ENCODE results near the gene CSNK1E. TPM values are rescaled to one million over a fixed set of nuclear protein-coding genes. Genes with fewer than 3 reads are reported as not detected.

The CSNK1E gene
- total and polyA plus RNA-seq, 2 donors, result 33.9 to 81.3 TPM

DNA sequence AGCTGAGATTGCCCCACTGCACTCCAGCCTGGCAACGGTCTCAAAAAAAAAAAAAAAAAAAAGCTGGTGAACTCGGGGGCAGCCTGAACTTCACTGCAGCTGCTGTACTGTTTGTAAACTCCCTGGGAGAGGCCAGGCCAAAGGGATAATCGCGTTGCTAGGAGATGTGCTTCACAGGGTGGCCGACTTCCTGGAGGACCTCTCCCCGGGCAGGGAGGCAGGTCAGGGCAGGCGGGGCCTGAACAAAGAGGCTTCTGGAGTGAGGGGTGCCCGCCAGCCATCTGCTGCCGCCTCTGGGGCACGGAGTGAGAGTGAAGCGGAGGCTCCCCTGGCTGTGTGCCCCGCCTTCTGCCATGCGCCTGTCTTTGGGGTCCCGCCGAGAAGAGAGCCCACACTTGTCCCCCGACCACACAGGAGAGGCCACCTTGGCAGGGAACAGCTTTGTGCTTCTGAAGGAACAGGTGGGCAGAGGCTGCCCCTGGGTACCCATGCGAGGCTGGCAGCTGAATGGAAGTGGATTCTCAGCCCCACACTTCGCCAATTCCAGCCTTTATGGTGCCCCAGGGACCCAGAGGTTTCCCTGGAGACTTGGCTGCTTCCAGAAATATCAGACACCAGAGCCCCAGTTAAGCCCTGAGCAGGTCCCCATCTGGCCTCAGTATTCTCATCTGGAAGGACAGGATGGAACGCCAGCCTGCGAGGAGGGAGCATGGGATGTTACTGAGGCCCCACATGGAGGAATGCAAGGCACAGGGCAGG is 74.0 kb downstream of the CSNK1E start:
- Histone ChIP-seq H3K27ac (ENCODE audit: low read depth in 1 of 2, low read length in 1 of 2) (no peak overlapping the region), H3K36me3 (ENCODE audit: control insufficient read depth in 2 of 2, insufficient read depth in 2 of 2, low read length in 1 of 2) (peaks cover 12 to 13% of the 10 kb centered on the region in 2 donors), H3K4me1 (ENCODE audit: control insufficient read depth in 2 of 2, insufficient read depth in 2 of 2, low read length in 2 of 2) (peaks cover 0 to 2% of the 10 kb centered on the region in 2 donors), H3K27me3 (ENCODE audit: control insufficient read depth in 2 of 2, insufficient read depth in 1 of 2, low read length in 1 of 2) (no peaks in the 10 kb centered on the region), H3K4me3 (ENCODE audit: low read length in 2 of 2) (no peak overlapping the region), H3K9me3 (ENCODE audit: control insufficient read depth in 2 of 2, insufficient read depth in 1 of 2, low read length in 1 of 2) (no peaks in the 10 kb centered on the region)
- no peak for DNase-seq (ENCODE audit: low read depth in 6 of 9, low spot score in 9 of 9)
- 93% methylated on average over 20 of the region's 20 CpGs for WGBS

DNA sequence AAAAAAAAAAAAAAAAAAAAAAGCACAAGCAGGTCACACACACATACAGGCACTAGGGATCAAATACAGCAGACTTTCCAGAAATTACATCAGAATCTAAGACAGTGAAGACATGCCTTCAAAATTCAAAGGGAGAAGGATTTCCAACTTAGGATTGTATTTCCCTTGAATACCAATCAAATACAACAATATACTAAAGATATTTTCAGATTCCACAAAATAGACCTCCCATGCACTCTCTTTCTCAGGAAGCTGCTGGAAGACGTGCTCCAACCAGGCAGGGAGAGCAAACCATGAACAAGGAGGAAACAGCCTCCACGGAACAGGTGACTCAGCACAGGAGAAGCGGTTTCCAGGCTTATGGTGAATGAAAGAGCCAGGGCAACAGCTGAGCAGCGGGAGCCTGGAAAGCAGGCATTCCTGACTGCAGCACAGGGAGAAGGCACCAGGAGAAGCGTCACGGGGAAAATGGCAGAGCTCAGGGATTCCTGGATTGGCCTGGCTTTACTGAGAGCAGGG is 76.4 kb downstream of the CSNK1E start:
- H3K4me1 ChIP-seq (ENCODE audit: control insufficient read depth in 2 of 2, insufficient read depth in 2 of 2, low read length in 2 of 2), result no peaks in the 10 kb centered on the region
- H3K4me3 ChIP-seq (ENCODE audit: low read length in 2 of 2), result no peak overlapping the region
- H3K36me3 ChIP-seq (ENCODE audit: control insufficient read depth in 2 of 2, insufficient read depth in 2 of 2, low read length in 1 of 2), result peaks cover 4 to 9% of the 10 kb centered on the region in 2 donors
- H3K27ac ChIP-seq (ENCODE audit: low read depth in 1 of 2, low read length in 1 of 2), result no peak overlapping the region
- H3K9me3 ChIP-seq (ENCODE audit: control insufficient read depth in 2 of 2, insufficient read depth in 1 of 2, low read length in 1 of 2), result no peaks in the 10 kb centered on the region
- DNase-seq (ENCODE audit: low read depth in 6 of 9, low spot score in 9 of 9), result no peak
- H3K27me3 ChIP-seq (ENCODE audit: control insufficient read depth in 2 of 2, insufficient read depth in 1 of 2, low read length in 1 of 2), result no peaks in the 10 kb centered on the region
- WGBS, result 93% methylated on average over 6 of the region's 6 CpGs

Other genes with a start within 250 kb of the CSNK1E start
- gene SLC16A8, start 233.2 kb downstream of the CSNK1E start, total RNA-seq, result 1.3 TPM
- 1.1 TPM for gene SLC16A8, start 233.2 kb downstream of the CSNK1E start, polyA plus RNA-seq
- 0.33 TPM for gene BAIAP2L2, start 206.7 kb downstream of the CSNK1E start, total RNA-seq
- 3.5 TPM for gene BAIAP2L2, start 206.7 kb downstream of the CSNK1E start, polyA plus RNA-seq
- 25.6 TPM for gene PLA2G6, start 135.6 kb downstream of the CSNK1E start, total RNA-seq
- 103 TPM for gene PLA2G6, start 135.6 kb downstream of the CSNK1E start, polyA plus RNA-seq
- 3.4 TPM for gene MAFF, start 115.4 kb downstream of the CSNK1E start, total RNA-seq
- gene MAFF, start 115.4 kb downstream of the CSNK1E start, polyA plus RNA-seq, result 13.0 TPM
- 2.7 TPM for gene TMEM184B, start 44.4 kb downstream of the CSNK1E start, total RNA-seq
- 11.2 TPM for gene TMEM184B, start 44.4 kb downstream of the CSNK1E start, polyA plus RNA-seq
- gene KCNJ4, start 137.8 kb upstream of the CSNK1E start, total RNA-seq, result 0.66 TPM
- 0.32 TPM for gene KCNJ4, start 137.8 kb upstream of the CSNK1E start, polyA plus RNA-seq
- 2.3 TPM for gene KDELR3, start 150.7 kb upstream of the CSNK1E start, total RNA-seq
- gene KDELR3, start 150.7 kb upstream of the CSNK1E start, polyA plus RNA-seq, result 1.9 TPM
- gene DDX17, start 188.9 kb upstream of the CSNK1E start, total RNA-seq, result 402 TPM
- gene DDX17, start 188.9 kb upstream of the CSNK1E start, polyA plus RNA-seq, result 325 TPM